Lung (tissue), 16 donors: ENCODE data around the gene WRNIP1. TPM values are rescaled to one million over a fixed set of nuclear protein-coding genes. Genes with fewer than 3 reads are reported as not detected.

Source experiments
- ATAC-seq: fragments of 200-7000 bp; cut with Tn5 transposase; one replicate; pipeline ENCODE4 v1.9.1; 2020; ENCODE audit warnings: moderate number of reproducible peaks; ENCODE audit not compliant: insufficient read depth, low FRiP score
- DNase-seq, 3 donors: peaks; one replicate each; pipeline ENCODE4 v3.0.0-alpha.2; 2013 to 2017
- H3K27ac ChIP-seq, 2 donors: one replicate each; pipeline ENCODE4 v1.5.1; 2013; ENCODE audit warnings: mild to moderate bottlenecking in 2 of 2, moderate library complexity in 2 of 2, control low read depth in 1 of 2, inconsistent platforms in 1 of 2, low read depth in 1 of 2, low read length in 1 of 2
- H3K27me3 ChIP-seq, 3 donors: one replicate each; pipeline ENCODE4 v1.5.1; 2013; ENCODE audit warnings: low read length in 2 of 3; ENCODE audit not compliant: control insufficient read depth in 3 of 3, insufficient read depth in 3 of 3
- H3K36me3 ChIP-seq, 4 donors: one replicate each; pipeline ENCODE4 v1.5.1; 2013; ENCODE audit warnings: low read length in 4 of 4, mild to moderate bottlenecking in 1 of 4, moderate library complexity in 1 of 4; ENCODE audit not compliant: control insufficient read depth in 4 of 4, insufficient read depth in 4 of 4
- H3K4me1 ChIP-seq, 5 donors: one replicate each; pipeline ENCODE4 v1.5.1; 2013; ENCODE audit warnings: low read length in 5 of 5, mild to moderate bottlenecking in 2 of 5, moderate library complexity in 1 of 5; ENCODE audit not compliant: control insufficient read depth in 5 of 5, insufficient read depth in 5 of 5
- H3K4me3 ChIP-seq: one replicate; pipeline ENCODE4 v1.5.1; 2013; ENCODE audit warnings: mild to moderate bottlenecking, control low read depth, moderate library complexity
- H3K9ac ChIP-seq, 2 donors: one replicate each; pipeline ENCODE4 v1.5.1; 2013; ENCODE audit warnings: low read length in 2 of 2, control low read depth in 1 of 2; ENCODE audit not compliant: insufficient read depth in 1 of 2
- H3K9me3 ChIP-seq, 4 donors: one replicate each; pipeline ENCODE4 v1.5.1; 2013; ENCODE audit warnings: low read length in 3 of 4, mild to moderate bottlenecking in 1 of 4, moderate library complexity in 1 of 4; ENCODE audit not compliant: control insufficient read depth in 4 of 4, insufficient read depth in 3 of 4
- CTCF ChIP-seq: IDR thresholded peaks from 2 replicates; pipeline ENCODE4 v1.5.1; 2012; ENCODE audit warnings: mild to moderate bottlenecking; ENCODE audit errors: control extremely low read depth, extremely low read depth
- WGBS, 2 donors: extraction: QIAGEN DNeasy Blood & Tissue Kit; methylation state at CpG; one replicate each; pipeline ENCODE4 v1.1.7; 2013; 5-methylcytosine and 5-hydroxymethylcytosine counted together
- long read RNA-seq, 5 donors: transcript quantifications; one replicate each; lab custom pipeline, GENCODE V29; 2026
- polyA plus RNA-seq, 2 donors: library from polyadenylated mRNA; stranded (reverse); fragments of 200-250 nt; gene quantifications; one replicate each; pipeline ENCODE4 v1.2.1, GENCODE V29; 2013
- total RNA-seq, 2 donors: library from RNA; depleted of rRNA in 1 of 2; stranded (reverse); fragments of >200 nt in 1 of 2; gene quantifications; one replicate each; pipeline ENCODE4 v1.2.1, GENCODE V29; 2014 to 2021
- donor health status: control.
- donor health status: control.
- donor health status: Bipolar disorder and iron deficiency.
- donor health status: healthy.
- donor health status: DM: yes; HTN: yes; CAD: no.

Gene WRNIP1
- total RNA-seq (10 to 100 TPM; 36.8 to 48.6 TPM), polyA plus RNA-seq (10 to 100 TPM; 36.8 to 56.0 TPM)
- long read RNA-seq, donor 1, transcript WRNIP1-204 (7 exons, 2,670 nt) = major isoform, 11 of 13 reads
- long read RNA-seq, donor 1, partial matches to known transcripts = 0 of 13 reads
- long read RNA-seq, donor 1, other reads (novel, unspliced or antisense) = 0 of 13 reads
- long read RNA-seq, donor 2 = 0 reads
- long read RNA-seq, donor 3, transcript WRNIP1-204 (7 exons, 2,670 nt) = major isoform, 5 of 9 reads
- long read RNA-seq, donor 3, partial matches to known transcripts = 0 of 9 reads
- long read RNA-seq, donor 3, other reads (novel, unspliced or antisense) = 0 of 9 reads
- long read RNA-seq, donor 4, partial matches to known transcripts = 0 of 2 reads
- long read RNA-seq, donor 4, other reads (novel, unspliced or antisense) = 0 of 2 reads
- long read RNA-seq, donor 5, transcript WRNIP1-204 (7 exons, 2,670 nt) = major isoform, 23 of 24 reads
- long read RNA-seq, donor 5, partial matches to known transcripts = 0 of 24 reads
- long read RNA-seq, donor 5, other reads (novel, unspliced or antisense) = 0 of 24 reads

GRCh38 chr6:2765166-2765895 lies at the start of gene WRNIP1:
TSS of gene WRNIP1 (plus strand) at chr6:2765393. CDS start at chr6:2765623, 230 bp downstream.
- Histone ChIP-seq H3K4me1 (peaks cover 3 to 36% (median 16%) of the 10 kb centered on the region in 5 donors), H3K9ac (peak within 1 kb of the TSS; percentile 76 to 91), H3K36me3 (peaks cover 0 to 3% (median under 1%) of the 10 kb centered on the region in 4 donors), H3K27ac (peak within 1 kb of the TSS; percentile 92 to 94), H3K27me3 (no peaks in the 10 kb centered on the region), H3K4me3 (peak within 1 kb of the TSS; percentile 97), H3K9me3 (no peaks in the 10 kb centered on the region)
- 0 to 1% methylated on average over 70 to 101 of the region's 104 CpGs for WGBS, 2 donors
- ATAC-seq (peak; percentile 90), DNase-seq (peak; percentile 100)
- peak; percentile 38 for TF ChIP-seq CTCF

GRCh38 chr6:2715737-2716136 lies 49.5 kb upstream of the WRNIP1 start:
- DNase-seq (no peak), ATAC-seq (no peak)
- Histone ChIP-seq H3K27ac (no peak overlapping the region), H3K9me3 (peaks cover 0 to 4% (median 0%) of the 10 kb centered on the region in 4 donors), H3K9ac (no peak overlapping the region), H3K4me1 (peaks cover 0 to 4% (median 0%) of the 10 kb centered on the region in 5 donors), H3K27me3 (no peaks in the 10 kb centered on the region), H3K36me3 (no peaks in the 10 kb centered on the region), H3K4me3 (no peak overlapping the region)
- WGBS, 2 donors = 87 to 88% methylated on average over 5 of the region's 5 CpGs
- no peak for TF ChIP-seq CTCF

- H3K9ac ChIP-seq = no peak overlapping the region
- H3K36me3 ChIP-seq = no peaks in the 10 kb centered on the region
- ATAC-seq (no peak), DNase-seq (no peak)
- 78 to 87% methylated on average over 9 of the region's 9 CpGs for WGBS, 2 donors
- no peaks in the 10 kb centered on the region for H3K27me3 ChIP-seq
- H3K4me3 ChIP-seq = no peak overlapping the region
- peaks cover 0 to under 1% (median 0%) of the 10 kb centered on the region in 4 donors for H3K9me3 ChIP-seq
- H3K4me1 ChIP-seq = peaks cover 0 to 2% (median 0%) of the 10 kb centered on the region in 5 donors
- H3K27ac ChIP-seq = no peak overlapping the region
- no peak for TF ChIP-seq CTCF
These were observed 48.1 kb upstream of the WRNIP1 start for GRCh38 chr6:2716936-2717700.
